A549 (cell line): Measurements from ENCODE around the gene SNRPD1. TPM values are rescaled to one million over a fixed set of nuclear protein-coding genes. Genes with fewer than 3 reads are reported as not detected.
A peak's percentile ranks its signal among the peaks of the same experiment; 100 is the strongest.

Experiments
- ATAC-seq, 2 experiments: fragments of 200-7000 bp in 1 of 2; fragments of >200 bp in 1 of 2; cut with Nextera tagmentation in 1 of 2; cut with Tn5 transposase in 1 of 2; 3 replicates each; pipeline versions ENCODE4 v1.8.0 to v1.9.1; 2018 to 2020; ENCODE audit warnings: mild to moderate bottlenecking in 1 of 2, moderate library complexity in 1 of 2
- CTCF ChIA-PET: fragments of 300-600 bp; sonication (Branson Sonifier 250); formaldehyde crosslinking; extraction: SDS; loops from one replicate; lab custom pipeline; 2021; ENCODE audit warnings: antibody characterized with exemption, inconsistent platforms; lab: Yijun Ruan, JAX
- POLR2A ChIA-PET: fragments of 350-600 bp; formaldehyde crosslinking; extraction: SDS; loops from one replicate; lab custom pipeline; 2021; ENCODE audit warnings: antibody characterized with exemption, inconsistent platforms; lab: Yijun Ruan, JAX
- DNase-seq, 2 experiments: peaks; one replicate each; pipeline versions ENCODE4 v3.0.0 to v3.0.0-alpha.2; 2011 to 2016; ENCODE audit warnings: low read depth in 1 of 2, low spot score in 1 of 2
- FAIRE-seq: peaks from 2 replicates; lab custom pipeline; 2011; peaks lifted over from hg19 to GRCh38; lab: Jason Lieb, UNC
- H3K27ac ChIP-seq, 2 experiments: fragments of >200 bp; sonication (Bioruptor Twin); formaldehyde crosslinking; 3 replicates each; pipeline ENCODE4 v1.5.1; 2016 to 2017
- H3K4me1 ChIP-seq: fragments of >200 bp; sonication (Bioruptor Twin); formaldehyde crosslinking; 3 replicates; pipeline ENCODE4 v1.6.1; 2016
- H3K4me2 ChIP-seq: fragments of >200 bp; sonication (Bioruptor Twin); formaldehyde crosslinking; 3 replicates; pipeline ENCODE4 v1.6.1; 2016
- H3K4me3 ChIP-seq: fragments of >200 bp; sonication (Bioruptor Twin); formaldehyde crosslinking; 3 replicates; pipeline ENCODE4 v1.5.1; 2016
- H3K9me3 ChIP-seq: fragments of >200 bp; sonication (Bioruptor Twin); formaldehyde crosslinking; 3 replicates; pipeline ENCODE4 v1.6.1; 2016
- CBX2 ChIP-seq: fragments of 200-600 bp; sonication (generic); IDR thresholded peaks from 2 replicates; pipeline ENCODE4 v1.6.1; 2016; ENCODE audit warnings: low read depth, mild to moderate bottlenecking, borderline replicate concordance
- CEBPB ChIP-seq, 2 experiments: fragments of >200 bp in 1 of 2; sonication (Bioruptor Twin) in 1 of 2; formaldehyde crosslinking in 1 of 2; IDR thresholded peaks; 2 replicates each; pipeline ENCODE4 v1.6.1; 2012 to 2016
- ESRRA ChIP-seq: fragments of 150-350 bp; IDR thresholded peaks from 2 replicates; pipeline ENCODE4 v1.6.1; 2014; ENCODE audit warnings: mild to moderate bottlenecking, low read length, borderline replicate concordance
- FOSL2 ChIP-seq, 2 experiments: fragments of 450-650 bp in 1 of 2; fragments of >200 bp in 1 of 2; sonication (Bioruptor Twin) in 1 of 2; formaldehyde crosslinking; IDR thresholded peaks; 2 replicates each; pipeline versions ENCODE4 v1.5.0 to v1.6.1; 2016 to 2020; ENCODE audit warnings: mild to moderate bottlenecking in 1 of 2, moderate library complexity in 1 of 2
- PHF8 ChIP-seq: fragments of 200-600 bp; sonication (generic); IDR thresholded peaks from 2 replicates; pipeline ENCODE4 v1.6.1; 2016; ENCODE audit warnings: low read depth, mild to moderate bottlenecking, antibody characterized with exemption, moderate library complexity, borderline replicate concordance
- POLR2AphosphoS2 ChIP-seq: conservative IDR thresholded peaks from 2 replicates; pipeline ENCODE4 v1.6.1; 2012; ENCODE audit warnings: low read length, improper control_type of control experiment, inconsistent platforms
- RNF2 ChIP-seq: fragments of 200-600 bp; sonication (generic); IDR thresholded peaks from 2 replicates; pipeline ENCODE4 v1.6.1; 2016; ENCODE audit warnings: low read depth, mild to moderate bottlenecking, antibody characterized with exemption, moderate library complexity, borderline replicate concordance
- WGBS: methylation state at CpG from one replicate; pipeline ENCODE4 v1.1.6; 2017; ENCODE audit errors: missing lambda C conversion rate; 5-methylcytosine and 5-hydroxymethylcytosine counted together
- polyA plus RNA-seq, 4 experiments: library from polyadenylated mRNA; depleted of rRNA in 3 of 4; stranded (reverse); fragments of >200 nt; fragmentation: RNase III in 1 of 4; extraction: RNeasy Plus Mini Kit Qiagen cat#74134 plus additional on column Dnase treatment in 1 of 4; gene quantifications; 2 replicates in 3 of 4; 3 replicates in 1 of 4; pipeline ENCODE4 v1.2.3, GENCODE V29; 2011 to 2017
- TF ChIP-seq, protein P1 (sequence below): fragments of >200 bp; sonication (Bioruptor Twin); formaldehyde crosslinking; IDR thresholded peaks from 2 replicates; pipeline ENCODE4 v1.6.1; 2016
- TF ChIP-seq, protein P2 (sequence below): IDR thresholded peaks from 2 replicates; pipeline ENCODE4 v1.6.1; 2012
- TF ChIP-seq, protein P3 (sequence below): fragments of 250-450 bp; sonication (Bioruptor Pico); IDR thresholded peaks from 2 replicates; pipeline ENCODE4 v1.5.0; 2020; ENCODE audit warnings: low read depth, mild to moderate bottlenecking, moderate library complexity

SNRPD1 gene
- polyA plus RNA-seq, 2 of the 4 experiments (the other 2 are of a cell fraction): 139 to 356 TPM

DNA sequence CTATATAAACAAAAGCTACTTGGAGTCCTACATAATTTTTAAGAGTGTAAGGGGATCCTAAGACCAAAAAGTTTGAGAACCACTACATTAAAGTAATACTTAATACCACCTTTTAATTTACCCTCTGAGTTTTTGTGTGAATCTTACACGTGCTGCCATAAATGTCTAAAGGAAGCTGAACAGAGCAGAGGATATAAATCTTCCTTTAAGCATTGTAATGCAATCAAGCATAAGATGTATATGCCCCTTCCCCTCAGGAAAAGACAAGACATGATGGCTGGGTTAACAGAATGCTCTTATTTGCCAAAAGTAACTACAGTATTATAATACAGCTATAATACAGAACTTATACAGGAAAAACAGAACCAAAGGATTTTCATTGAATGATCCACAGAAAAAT lies 14.5 kb upstream of the SNRPD1 start:
- Histone ChIP-seq H3K4me3 (no peak overlapping the region), H3K27ac (no peak overlapping the region), H3K9me3 (no peaks in the 10 kb centered on the region), H3K4me1 (peaks cover 8% of the 10 kb centered on the region; the same call in 1 of the 3 replicates), H3K4me2 (peak overlapping the region; percentile 86; the same call in 2 of the 3 replicates)
- ATAC-seq: no peak
- TF ChIP-seq, protein P1, sequence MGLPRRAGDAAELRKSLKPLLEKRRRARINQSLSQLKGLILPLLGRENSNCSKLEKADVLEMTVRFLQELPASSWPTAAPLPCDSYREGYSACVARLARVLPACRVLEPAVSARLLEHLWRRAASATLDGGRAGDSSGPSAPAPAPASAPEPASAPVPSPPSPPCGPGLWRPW: no peak
- TF ChIP-seq CBX2 (no peak), FOSL2 (IDR thresholded peaks at IDR 0.05) (no peak), FOSL2 (CRISPR knock-in tag; IDR thresholded peaks at IDR 0.05) (no peak), ESRRA (no peak), CEBPB (IDR thresholded peaks at IDR 0.05) (no peak), POLR2AphosphoS2 (no peak)
- TF ChIP-seq, all 56 proteins: peak for 0
- DNase-seq (no peak), FAIRE-seq (no peak)
- ChIA-PET POLR2A (interaction anchor here (0.6 kb wide), 1 partner anchor 181 kb away, joined by 3 read pairs; no protein-coding TSS in a partner anchor), CTCF (interaction anchor here (1.1 kb wide), 1 partner anchor 14 kb away, joined by 5 read pairs; the partner anchor contains the start of gene SNRPD1)
- WGBS: 68% methylated on average over 1 of the region's 1 CpG

DNA sequence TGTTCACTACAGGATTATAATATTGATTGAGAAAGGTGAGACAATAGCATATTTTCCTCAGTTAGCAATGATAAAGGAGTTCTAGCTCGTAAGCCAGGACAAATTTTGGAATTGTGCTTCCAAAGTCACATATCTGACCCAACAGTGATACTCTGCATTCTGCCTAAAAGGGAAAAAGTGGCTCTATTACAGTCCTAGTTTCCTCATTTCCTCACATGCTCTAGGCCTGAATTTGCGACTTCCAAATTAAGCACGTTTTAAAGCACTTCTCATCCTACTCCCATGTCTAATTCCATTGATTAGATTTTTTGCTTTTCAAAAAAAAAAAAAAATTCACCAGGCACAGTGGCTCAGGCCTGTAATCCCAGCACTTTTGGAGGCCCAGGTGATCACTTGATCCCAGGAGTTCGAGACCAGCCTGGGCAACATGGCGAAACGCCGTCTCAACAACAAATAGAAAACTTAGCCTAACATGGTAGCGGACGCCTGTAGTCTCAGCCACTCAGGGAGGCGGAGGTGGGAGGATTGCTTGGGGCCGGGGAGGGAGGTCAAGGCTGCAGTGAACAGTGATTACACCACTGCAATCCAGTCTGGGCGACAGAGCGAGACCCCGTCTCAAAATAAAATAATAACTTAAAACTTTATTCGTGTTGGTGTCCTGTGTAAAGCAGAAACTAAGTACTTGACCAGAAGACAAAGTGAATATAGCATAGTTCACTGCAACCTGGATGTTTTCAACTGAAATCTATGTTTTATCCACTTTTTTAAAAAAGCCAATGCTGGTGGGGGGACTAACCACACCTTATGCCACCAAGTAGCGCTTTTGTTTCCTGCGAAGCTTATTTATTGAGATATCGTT lies 13.2 kb upstream of the SNRPD1 start:
- Histone ChIP-seq H3K27ac (peak overlapping the region; percentile 90 to 98), H3K4me1 (peaks cover 8% of the 10 kb centered on the region; the same call in 1 of the 3 replicates), H3K4me3 (peak overlapping the region; percentile 77), H3K4me2 (peak overlapping the region; percentile 86), H3K9me3 (no peaks in the 10 kb centered on the region)
- ChIA-PET POLR2A (interaction anchor here (2.4 to 2.5 kb wide), 3 partner anchors 13 to 142 kb away, joined by 9 to 20 read pairs (median 16); partner anchors contain the start of genes ABHD3, MIB1 and SNRPD1), CTCF (interaction anchor here (3.2 to 4.2 kb wide), 2 partner anchors 12 to 404 kb away, joined by 14 to 87 read pairs; partner anchors contain the start of gene SNRPD1)
- peak in 1 of 2 experiments; percentile 56 for DNase-seq
- no peak for TF ChIP-seq RNF2
- TF ChIP-seq, protein P2, sequence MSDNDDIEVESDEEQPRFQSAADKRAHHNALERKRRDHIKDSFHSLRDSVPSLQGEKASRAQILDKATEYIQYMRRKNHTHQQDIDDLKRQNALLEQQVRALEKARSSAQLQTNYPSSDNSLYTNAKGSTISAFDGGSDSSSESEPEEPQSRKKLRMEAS: 0 out of 2 replicates have a peak, but pooled peaks have one; percentile 22
- ATAC-seq: no peak
- FAIRE-seq: no peak
- WGBS: 17% methylated on average over 18 of the region's 18 CpGs

DNA sequence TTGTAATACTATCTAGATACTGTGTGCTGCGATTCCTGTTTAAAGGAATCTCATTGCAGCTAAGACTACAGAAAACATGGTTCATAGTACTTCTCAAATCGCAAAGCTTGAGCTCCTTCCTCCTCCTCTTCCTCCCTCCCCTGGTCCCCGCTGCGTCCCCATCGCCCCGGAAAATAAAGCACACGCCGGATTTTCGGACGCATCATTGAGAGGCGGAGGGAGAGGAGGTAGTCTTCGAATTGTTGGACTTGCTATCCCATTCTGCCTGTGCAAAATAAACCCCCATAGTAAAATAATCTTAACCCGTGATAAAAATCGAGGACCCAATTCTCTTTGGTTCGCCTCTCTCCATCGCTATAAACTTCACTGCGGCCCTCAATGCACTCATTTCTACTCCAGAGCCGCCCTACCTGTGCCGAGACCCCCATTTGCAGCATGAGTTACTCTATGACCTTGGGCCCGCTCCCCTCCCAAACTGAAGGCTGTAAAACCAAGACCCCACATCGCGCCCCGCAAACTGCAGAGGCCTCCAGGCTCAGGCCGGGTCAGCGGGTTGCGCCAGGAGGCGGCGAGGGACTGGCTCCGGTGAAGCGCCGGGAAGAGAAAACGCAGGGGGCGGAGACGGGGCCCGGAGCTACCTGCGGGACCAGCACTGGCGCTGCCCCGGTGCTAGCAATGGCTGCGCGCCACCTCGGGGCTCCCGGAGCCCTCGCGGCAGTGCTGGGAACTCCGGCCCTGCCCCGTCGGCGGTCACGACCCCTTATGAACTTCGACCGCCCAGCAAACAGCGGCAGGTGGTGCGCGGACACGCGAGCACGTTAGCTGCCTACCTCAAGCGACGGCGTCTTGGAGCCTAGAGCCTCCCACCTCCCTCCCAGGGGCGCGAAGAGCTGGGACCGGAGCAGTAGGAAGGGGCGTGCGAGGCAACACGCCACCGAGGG lies 12.3 kb upstream of the SNRPD1 start:
- FAIRE-seq: no peak
- ChIA-PET POLR2A (interaction anchor here (0.8 to 2.5 kb wide), 6 partner anchors 11 to 141 kb away, joined by 3 to 20 read pairs (median 6); partner anchors contain the start of genes ABHD3, MIB1 and SNRPD1), CTCF (interaction anchor here (0.6 to 4.2 kb wide), 26 partner anchors 10 to 408 kb away, joined by 3 to 87 read pairs (median 4); partner anchors contain the start of genes ABHD3 and SNRPD1)
- peak in 1 of 2 experiments; percentile 21 for DNase-seq
- peak overlapping the region; percentile 77 for H3K4me3 ChIP-seq
- WGBS: 1% methylated on average over 35 of the region's 67 CpGs
- peak; percentile 80 to 81 for ATAC-seq
- no peaks in the 10 kb centered on the region for H3K9me3 ChIP-seq
- H3K4me1 ChIP-seq: peaks cover 8% of the 10 kb centered on the region; the same call in 1 of the 3 replicates
- TF ChIP-seq, protein P3, sequence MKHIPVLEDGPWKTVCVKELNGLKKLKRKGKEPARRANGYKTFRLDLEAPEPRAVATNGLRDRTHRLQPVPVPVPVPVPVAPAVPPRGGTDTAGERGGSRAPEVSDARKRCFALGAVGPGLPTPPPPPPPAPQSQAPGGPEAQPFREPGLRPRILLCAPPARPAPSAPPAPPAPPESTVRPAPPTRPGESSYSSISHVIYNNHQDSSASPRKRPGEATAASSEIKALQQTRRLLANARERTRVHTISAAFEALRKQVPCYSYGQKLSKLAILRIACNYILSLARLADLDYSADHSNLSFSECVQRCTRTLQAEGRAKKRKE: no peak
- TF ChIP-seq PHF8 (peak; percentile 66; the same call in 1 of the 2 replicates), ESRRA (0 out of 2 replicates have a peak, but pooled peaks have one; percentile 40)
- H3K4me2 ChIP-seq: peak overlapping the region; percentile 86
- peak overlapping the region; percentile 90 to 98 for H3K27ac ChIP-seq
